ENCODE measurements around the gene PDXK. TPM values are rescaled to one million over a fixed set of nuclear protein-coding genes. Genes with fewer than 3 reads are reported as not detected.

PDXK gene
- total and polyA plus RNA-seq, 10 of the 15 experiments (the other 5 are each of a cell fraction or from before 2014, with no cell fraction given): 3.7 to 141 (median 60.0) TPM

- ChIA-PET POLR2A (interaction anchor here (1.7 kb wide), 1 partner anchor 11 kb away, joined by 8 read pairs; the partner anchor contains the start of gene RRP1), RAD21 (ENCODE audit: unreplicated experiment) (interaction anchor here (1.2 kb wide), 1 partner anchor 54 kb away, joined by 3 read pairs; no protein-coding TSS in a partner anchor), SMC1A (ENCODE audit: uncharacterized antibody, unreplicated experiment) (interaction anchor here (0.9 to 1.8 kb wide), 5 partner anchors 11 to 133 kb away, joined by 3 to 10 read pairs (median 4); partner anchors contain the start of gene RRP1), CTCF (interaction anchor here (1.9 kb wide), 1 partner anchor 10 kb away, joined by 8 read pairs; no protein-coding TSS in a partner anchor)
- in situ Hi-C loops (cut with MboI) (no loop called here), intact Hi-C loops (cut with micrococcal nuclease; ENCODE audit: unreplicated experiment) (loop anchor here (5.0 kb wide), 1 partner anchor 51 kb away; no protein-coding TSS in a partner anchor)
- H3K9ac ChIP-seq (ENCODE audit: control insufficient read depth, insufficient read depth, low read length): no peak overlapping the region
- peaks cover 9% of the 10 kb centered on the region for H3K4me1 ChIP-seq (ENCODE audit: control insufficient read depth, insufficient read depth, low read length)
- no peaks in the 10 kb centered on the region for H3K27me3 ChIP-seq (replicated peaks in 1 of 2; ENCODE audit: control insufficient read depth in 2 of 2, insufficient read depth in 2 of 2, low read length in 1 of 2)
- TF ChIP-seq SPI1 (IDR thresholded peaks at IDR 0.05; ENCODE audit: borderline replicate concordance, insufficient read depth, low read depth, low read length) (peak; percentile 47), MLLT1 (IDR thresholded peaks at IDR 0.05) (peak; percentile 80; the same call in 1 of the 2 replicates), NR2F1 (conservative IDR thresholded peaks at IDR 0.05) (0 out of 2 replicates have a peak, but pooled peaks have one; percentile 7), IKZF2 (IDR thresholded peaks at IDR 0.05) (peak in 1 of 2 experiments; percentile 49; a peak in 2 of 4 replicates), FOXK2 (IDR thresholded peaks at IDR 0.05) (no peak)
- TF ChIP-seq, protein P1, sequence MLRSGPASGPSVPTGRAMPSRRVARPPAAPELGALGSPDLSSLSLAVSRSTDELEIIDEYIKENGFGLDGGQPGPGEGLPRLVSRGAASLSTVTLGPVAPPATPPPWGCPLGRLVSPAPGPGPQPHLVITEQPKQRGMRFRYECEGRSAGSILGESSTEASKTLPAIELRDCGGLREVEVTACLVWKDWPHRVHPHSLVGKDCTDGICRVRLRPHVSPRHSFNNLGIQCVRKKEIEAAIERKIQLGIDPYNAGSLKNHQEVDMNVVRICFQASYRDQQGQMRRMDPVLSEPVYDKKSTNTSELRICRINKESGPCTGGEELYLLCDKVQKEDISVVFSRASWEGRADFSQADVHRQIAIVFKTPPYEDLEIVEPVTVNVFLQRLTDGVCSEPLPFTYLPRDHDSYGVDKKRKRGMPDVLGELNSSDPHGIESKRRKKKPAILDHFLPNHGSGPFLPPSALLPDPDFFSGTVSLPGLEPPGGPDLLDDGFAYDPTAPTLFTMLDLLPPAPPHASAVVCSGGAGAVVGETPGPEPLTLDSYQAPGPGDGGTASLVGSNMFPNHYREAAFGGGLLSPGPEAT (IDR thresholded peaks at IDR 0.05; ENCODE audit: low read depth): 0 out of 2 replicates have a peak, but pooled peaks have one; percentile 14
- FAIRE-seq (no peak), ATAC-seq (no peak), DNase-seq (ENCODE audit: low read depth, low spot score) (no peak)
- H2AFZ ChIP-seq (ENCODE audit: control insufficient read depth, low read depth, low read length): peak overlapping the region; percentile 6; the same call in 1 of the 2 replicates
- no peak overlapping the region for H3K4me3 ChIP-seq
- peaks cover 2 to 5% of the 10 kb centered on the region in 2 experiments; a peak in 2 of 4 replicates for H3K36me3 ChIP-seq (ENCODE audit: control insufficient read depth in 2 of 2, insufficient read depth in 2 of 2, low read length in 1 of 2)
- no peak overlapping the region for H3K27ac ChIP-seq (ENCODE audit: control insufficient read depth, insufficient read depth)
- peaks cover 10% of the 10 kb centered on the region for H3K79me2 ChIP-seq (ENCODE audit: control insufficient read depth, insufficient read depth, low read length)
- 51% methylated on average over 20 of the region's 20 CpGs for WGBS (ENCODE audit: insufficient coverage, insufficient replicate concordance, low lambda C conversion rate, missing lambda C conversion rate)
- no peaks in the 10 kb centered on the region for H4K20me1 ChIP-seq (ENCODE audit: control insufficient read depth, insufficient read depth)
- no peaks in the 10 kb centered on the region for H3K9me3 ChIP-seq (replicated peaks; ENCODE audit: control insufficient read depth, insufficient read depth, low read length)
- no peak overlapping the region for H3K4me2 ChIP-seq (ENCODE audit: control insufficient read depth, insufficient read depth)
- BruUV-seq (replicated peaks): no TSS peak
These were observed 59.8 kb downstream of the PDXK start for GRCh38 chr21:43778469-43779335.

All from GM12878 (cell line).